Body of pancreas (tissue), 4 donors: Measurements from ENCODE around the gene CEP19.

Source experiments
- CTCF ChIP-seq, 7 experiments: fragments of 450-650 bp in 4 of 7; fragments of 200-600 bp in 3 of 7; sonication (generic) in 3 of 7; IDR thresholded peaks; one replicate each; pipeline ENCODE4 v1.5.1; 2016 to 2019; ENCODE audit warnings: antibody characterized with exemption in 7 of 7
- POLR2A ChIP-seq, 3 donors: fragments of 450-650 bp; IDR thresholded peaks; one replicate each; pipeline ENCODE4 v1.6.1; 2016; ENCODE audit warnings: antibody characterized with exemption in 3 of 3, mild to moderate bottlenecking in 2 of 3

- TF ChIP-seq CTCF (IDR thresholded peaks at IDR 0.05) (no peak), POLR2A (IDR thresholded peaks at IDR 0.05) (no peak)
Observed at GRCh38 chr3:196662033-196662432, 50.0 kb downstream of the CEP19 start.
